GM23338 (cell line): ENCODE measurements around the gene ADAMTS17. TPM values are rescaled to one million over a fixed set of nuclear protein-coding genes. Genes with fewer than 3 reads are reported as not detected.

ENCODE experiments used
- ATAC-seq: fragments of 200-7000 bp; cut with Tn5 transposase; 3 replicates; pipeline ENCODE4 v1.9.1; 2020
- DNase-seq: peaks from one replicate; pipeline ENCODE4 v3.0.0-alpha.2; 2015; ENCODE audit warnings: low spot score
- H2AFZ ChIP-seq: fragments of 200-600 bp; sonication (generic); 2 replicates; pipeline ENCODE4 v1.8.0; 2016; ENCODE audit warnings: antibody characterized with exemption, mild to moderate bottlenecking, moderate library complexity
- H3F3A ChIP-seq: fragments of 200-600 bp; sonication (generic); replicated peaks from 2 replicates; pipeline ENCODE4 v1.8.0; 2017; ENCODE audit warnings: antibody characterized with exemption, mixed run types, low read depth
- H3K27ac ChIP-seq: fragments of 200-600 bp; sonication (generic); 2 replicates; pipeline ENCODE4 v1.6.1; 2016; ENCODE audit warnings: low read depth
- H3K27me3 ChIP-seq: fragments of 200-600 bp; sonication (generic); 2 replicates; pipeline ENCODE4 v1.8.0; 2016; ENCODE audit warnings: mild to moderate bottlenecking, mixed run types, moderate library complexity; ENCODE audit not compliant: insufficient read depth
- H3K36me3 ChIP-seq: fragments of 200-600 bp; sonication (generic); 2 replicates; pipeline ENCODE4 v1.8.0; 2016; ENCODE audit warnings: mild to moderate bottlenecking; ENCODE audit not compliant: insufficient read depth
- H3K4me1 ChIP-seq: fragments of 200-600 bp; sonication (generic); 2 replicates; pipeline ENCODE4 v1.8.0; 2016; ENCODE audit warnings: mild to moderate bottlenecking, moderate library complexity; ENCODE audit not compliant: insufficient read depth
- H3K4me2 ChIP-seq: fragments of 200-600 bp; sonication (generic); 2 replicates; pipeline ENCODE4 v1.7.1; 2017; ENCODE audit warnings: mixed run types
- H3K4me3 ChIP-seq: fragments of 200-600 bp; sonication (generic); 2 replicates; pipeline ENCODE4 v1.6.1; 2016; ENCODE audit warnings: mixed run types
- H3K79me2 ChIP-seq: fragments of 200-600 bp; sonication (generic); replicated peaks from 2 replicates; pipeline ENCODE4 v1.8.0; 2017; ENCODE audit warnings: mild to moderate bottlenecking; ENCODE audit not compliant: insufficient read depth
- H3K9me2 ChIP-seq: fragments of 200-600 bp; sonication (generic); 2 replicates; pipeline ENCODE4 v1.8.0; 2017; ENCODE audit not compliant: insufficient read depth
- H4K20me1 ChIP-seq: fragments of 200-600 bp; sonication (generic); replicated peaks from 2 replicates; pipeline ENCODE4 v1.8.0; 2017; ENCODE audit warnings: mild to moderate bottlenecking; ENCODE audit not compliant: insufficient read depth
- H3K27ac Mint-ChIP-seq: 2 replicates; pipeline ENCODE4 v1.8.0; 2020; ENCODE audit warnings: inconsistent platforms, mild to moderate bottlenecking, moderate library complexity, mixed read lengths
- H3K27me3 Mint-ChIP-seq: 3 replicates; pipeline ENCODE4 v1.8.0; 2022; ENCODE audit warnings: low read depth, mild to moderate bottlenecking, moderate library complexity, mixed read lengths, inconsistent platforms; ENCODE audit not compliant: insufficient read depth, poor library complexity
- H3K36me3 Mint-ChIP-seq: 3 replicates; pipeline ENCODE4 v1.8.0; 2021; ENCODE audit warnings: low read depth, mild to moderate bottlenecking, inconsistent platforms, moderate library complexity, mixed read lengths
- H3K4me1 Mint-ChIP-seq: 3 replicates; pipeline ENCODE4 v1.8.0; 2020; ENCODE audit warnings: mild to moderate bottlenecking, inconsistent platforms, mixed read lengths
- H3K4me3 Mint-ChIP-seq: 3 replicates; pipeline ENCODE4 v1.8.0; 2021; ENCODE audit warnings: moderate library complexity, mild to moderate bottlenecking, inconsistent platforms, mixed read lengths
- H3K9me3 Mint-ChIP-seq: 3 replicates; pipeline ENCODE4 v1.8.0; 2020; ENCODE audit warnings: moderate library complexity, mild to moderate bottlenecking, inconsistent platforms, mixed read lengths
- EZH2 ChIP-seq: fragments of 200-600 bp; sonication (generic); IDR thresholded peaks from one replicate; pipeline ENCODE4 v1.8.0; 2017; ENCODE audit warnings: antibody characterized with exemption, mild to moderate bottlenecking, low read depth; ENCODE audit not compliant: unreplicated experiment
- EZH2phosphoT487 ChIP-seq: fragments of 200-600 bp; sonication (generic); IDR thresholded peaks from one replicate; pipeline ENCODE4 v1.8.1; 2018; ENCODE audit warnings: antibody characterized with exemption; ENCODE audit not compliant: unreplicated experiment
- JUNB ChIP-seq: IDR thresholded peaks from one replicate; pipeline ENCODE4 v1.6.1; 2016; ENCODE audit warnings: antibody characterized with exemption; ENCODE audit not compliant: unreplicated experiment
- NANOG ChIP-seq: IDR thresholded peaks from 2 replicates; pipeline ENCODE4 v1.6.1; 2016; ENCODE audit warnings: antibody characterized with exemption, borderline replicate concordance
- POLR2AphosphoS5 ChIP-seq: IDR thresholded peaks from 2 replicates; pipeline ENCODE4 v1.6.1; 2016; ENCODE audit warnings: antibody characterized with exemption, low read depth
- ZNF331 ChIP-seq: fragments of 250-450 bp; sonication (Bioruptor Pico); IDR thresholded peaks from 2 replicates; pipeline ENCODE4 v1.5.0; 2020; ENCODE audit warnings: low read depth, mild to moderate bottlenecking, moderate library complexity
- polyA plus RNA-seq: library from polyadenylated mRNA; unstranded; fragments of >200 nt; fragmentation: Nextera tagmentation; extraction: Ambion mirVana; gene quantifications from 2 replicates; pipeline ENCODE4 v1.2.1, GENCODE V29; 2016
- total RNA-seq: library from RNA; depleted of rRNA; stranded (reverse); fragments of >200 nt; shearing (Covaris generic); gene quantifications from 2 replicates; pipeline ENCODE4 v1.2.3, GENCODE V29; 2014
- TF ChIP-seq, protein P1 (sequence below): fragments of 250-450 bp; sonication (Bioruptor Pico); IDR thresholded peaks from 2 replicates; pipeline ENCODE4 v1.5.0; 2020; ENCODE audit warnings: mild to moderate bottlenecking, moderate library complexity

The ADAMTS17 gene
- total and polyA plus RNA-seq, 2 experiments from 2014 or later: 0.60 to 3.8 TPM

- TF ChIP-seq, protein P1, sequence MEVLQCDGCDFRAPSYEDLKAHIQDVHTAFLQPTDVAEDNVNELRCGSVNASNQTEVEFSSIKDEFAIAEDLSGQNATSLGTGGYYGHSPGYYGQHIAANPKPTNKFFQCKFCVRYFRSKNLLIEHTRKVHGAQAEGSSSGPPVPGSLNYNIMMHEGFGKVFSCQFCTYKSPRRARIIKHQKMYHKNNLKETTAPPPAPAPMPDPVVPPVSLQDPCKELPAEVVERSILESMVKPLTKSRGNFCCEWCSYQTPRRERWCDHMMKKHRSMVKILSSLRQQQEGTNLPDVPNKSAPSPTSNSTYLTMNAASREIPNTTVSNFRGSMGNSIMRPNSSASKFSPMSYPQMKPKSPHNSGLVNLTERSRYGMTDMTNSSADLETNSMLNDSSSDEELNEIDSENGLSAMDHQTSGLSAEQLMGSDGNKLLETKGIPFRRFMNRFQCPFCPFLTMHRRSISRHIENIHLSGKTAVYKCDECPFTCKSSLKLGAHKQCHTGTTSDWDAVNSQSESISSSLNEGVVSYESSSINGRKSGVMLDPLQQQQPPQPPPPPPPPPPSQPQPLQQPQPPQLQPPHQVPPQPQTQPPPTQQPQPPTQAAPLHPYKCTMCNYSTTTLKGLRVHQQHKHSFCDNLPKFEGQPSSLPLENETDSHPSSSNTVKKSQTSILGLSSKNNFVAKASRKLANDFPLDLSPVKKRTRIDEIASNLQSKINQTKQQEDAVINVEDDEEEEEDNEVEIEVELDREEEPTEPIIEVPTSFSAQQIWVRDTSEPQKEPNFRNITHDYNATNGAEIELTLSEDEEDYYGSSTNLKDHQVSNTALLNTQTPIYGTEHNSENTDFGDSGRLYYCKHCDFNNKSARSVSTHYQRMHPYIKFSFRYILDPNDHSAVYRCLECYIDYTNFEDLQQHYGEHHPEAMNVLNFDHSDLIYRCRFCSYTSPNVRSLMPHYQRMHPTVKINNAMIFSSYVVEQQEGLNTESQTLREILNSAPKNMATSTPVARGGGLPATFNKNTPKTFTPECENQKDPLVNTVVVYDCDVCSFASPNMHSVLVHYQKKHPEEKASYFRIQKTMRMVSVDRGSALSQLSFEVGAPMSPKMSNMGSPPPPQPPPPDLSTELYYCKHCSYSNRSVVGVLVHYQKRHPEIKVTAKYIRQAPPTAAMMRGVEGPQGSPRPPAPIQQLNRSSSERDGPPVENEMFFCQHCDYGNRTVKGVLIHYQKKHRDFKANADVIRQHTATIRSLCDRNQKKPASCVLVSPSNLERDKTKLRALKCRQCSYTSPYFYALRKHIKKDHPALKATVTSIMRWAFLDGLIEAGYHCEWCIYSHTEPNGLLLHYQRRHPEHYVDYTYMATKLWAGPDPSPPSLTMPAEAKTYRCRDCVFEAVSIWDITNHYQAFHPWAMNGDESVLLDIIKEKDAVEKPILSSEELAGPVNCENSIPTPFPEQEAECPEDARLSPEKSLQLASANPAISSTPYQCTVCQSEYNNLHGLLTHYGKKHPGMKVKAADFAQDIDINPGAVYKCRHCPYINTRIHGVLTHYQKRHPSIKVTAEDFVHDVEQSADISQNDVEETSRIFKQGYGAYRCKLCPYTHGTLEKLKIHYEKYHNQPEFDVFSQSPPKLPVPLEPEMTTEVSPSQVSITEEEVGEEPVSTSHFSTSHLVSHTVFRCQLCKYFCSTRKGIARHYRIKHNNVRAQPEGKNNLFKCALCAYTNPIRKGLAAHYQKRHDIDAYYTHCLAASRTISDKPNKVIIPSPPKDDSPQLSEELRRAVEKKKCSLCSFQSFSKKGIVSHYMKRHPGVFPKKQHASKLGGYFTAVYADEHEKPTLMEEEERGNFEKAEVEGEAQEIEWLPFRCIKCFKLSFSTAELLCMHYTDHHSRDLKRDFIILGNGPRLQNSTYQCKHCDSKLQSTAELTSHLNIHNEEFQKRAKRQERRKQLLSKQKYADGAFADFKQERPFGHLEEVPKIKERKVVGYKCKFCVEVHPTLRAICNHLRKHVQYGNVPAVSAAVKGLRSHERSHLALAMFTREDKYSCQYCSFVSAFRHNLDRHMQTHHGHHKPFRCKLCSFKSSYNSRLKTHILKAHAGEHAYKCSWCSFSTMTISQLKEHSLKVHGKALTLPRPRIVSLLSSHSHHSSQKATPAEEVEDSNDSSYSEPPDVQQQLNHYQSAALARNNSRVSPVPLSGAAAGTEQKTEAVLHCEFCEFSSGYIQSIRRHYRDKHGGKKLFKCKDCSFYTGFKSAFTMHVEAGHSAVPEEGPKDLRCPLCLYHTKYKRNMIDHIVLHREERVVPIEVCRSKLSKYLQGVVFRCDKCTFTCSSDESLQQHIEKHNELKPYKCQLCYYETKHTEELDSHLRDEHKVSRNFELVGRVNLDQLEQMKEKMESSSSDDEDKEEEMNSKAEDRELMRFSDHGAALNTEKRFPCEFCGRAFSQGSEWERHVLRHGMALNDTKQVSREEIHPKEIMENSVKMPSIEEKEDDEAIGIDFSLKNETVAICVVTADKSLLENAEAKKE: no peak
- no peak for TF ChIP-seq POLR2AphosphoS5
These were observed 56.0 kb downstream of the ADAMTS17 start (continued) for GRCh38 chr15:100285641-100286295.

- no peaks in the 10 kb centered on the region for H3F3A ChIP-seq
- no peaks in the 10 kb centered on the region for H3K36me3 ChIP-seq
- H3K79me2 ChIP-seq: no peaks in the 10 kb centered on the region
- H3K27me3 Mint-ChIP-seq: peaks cover 5% of the 10 kb centered on the region
- no peak overlapping the region for H2AFZ ChIP-seq
- no peaks in the 10 kb centered on the region; the same call in 2 of the 3 replicates for H3K36me3 Mint-ChIP-seq
- H3K9me3 Mint-ChIP-seq: no peaks in the 10 kb centered on the region; the same call in 2 of the 3 replicates
- no peak overlapping the region for H3K4me3 Mint-ChIP-seq
- H3K4me1 Mint-ChIP-seq: no peaks in the 10 kb centered on the region; the same call in 2 of the 3 replicates
- H4K20me1 ChIP-seq: no peaks in the 10 kb centered on the region
- H3K27ac Mint-ChIP-seq: no peak overlapping the region
- peaks cover 5% of the 10 kb centered on the region; the same call in 1 of the 2 replicates for H3K9me2 ChIP-seq
- H3K4me3 ChIP-seq: no peak overlapping the region
- no peak for DNase-seq
- no peak overlapping the region for H3K4me2 ChIP-seq
- no peak for ATAC-seq
- H3K27ac ChIP-seq: no peak overlapping the region
- no peaks in the 10 kb centered on the region for H3K27me3 ChIP-seq
- H3K4me1 ChIP-seq: no peaks in the 10 kb centered on the region
- TF ChIP-seq JUNB (no peak), POLR2AphosphoS5 (no peak), EZH2 (no peak), NANOG (no peak), EZH2phosphoT487 (no peak), ZNF331 (no peak)
- TF ChIP-seq, protein P1: no peak
These were observed 57.1 kb downstream of the ADAMTS17 start for GRCh38 chr15:100284701-100285100.
